ENCODE results near the gene PARN.

PARN gene

DNA sequence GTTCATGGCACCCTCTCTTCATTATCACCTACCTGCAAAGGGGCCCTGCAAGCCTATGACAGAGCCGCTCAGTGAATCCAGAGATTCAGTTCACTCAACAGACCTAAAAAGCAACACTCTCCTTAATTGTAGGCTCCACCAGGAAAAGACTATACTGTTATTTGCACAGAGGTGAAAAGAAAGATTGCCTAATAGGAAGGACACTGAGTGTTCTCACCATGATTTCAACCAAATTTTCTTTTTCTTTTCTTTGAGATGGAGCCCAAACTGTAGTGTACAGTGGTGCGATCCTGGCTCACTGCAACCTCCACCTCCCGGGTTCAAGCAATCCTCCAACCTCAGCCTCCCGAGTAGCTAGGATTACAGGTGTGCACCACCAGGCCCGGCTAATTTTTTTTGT, 104.5 kb downstream of the PARN start:
- Histone ChIP-seq H3K4me1 (ENCODE audit: low read length) (peaks cover 12% of the 10 kb centered on the region), H3K9me3 (replicated peaks; ENCODE audit: insufficient read depth, low read length) (no peaks in the 10 kb centered on the region), H3K27me3 (replicated peaks; ENCODE audit: insufficient read depth, low read length) (no peaks in the 10 kb centered on the region), H3K27ac (ENCODE audit: low read length) (no peak overlapping the region), H2AFZ (ENCODE audit: low read length) (no peak overlapping the region), H3K9me2 (replicated peaks; ENCODE audit: insufficient read depth, low read length) (no peaks in the 10 kb centered on the region), H3F3A (ENCODE audit: insufficient read depth, low read length) (no peaks in the 10 kb centered on the region), H4K20me1 (ENCODE audit: insufficient read depth, low read length) (no peaks in the 10 kb centered on the region), H3K9ac (ENCODE audit: low read length) (no peak overlapping the region), H3K36me3 (replicated peaks; ENCODE audit: insufficient read depth, low read length) (no peaks in the 10 kb centered on the region), H3K4me3 (ENCODE audit: low read length) (no peak overlapping the region), H3K4me2 (ENCODE audit: low read depth, low read length) (no peak overlapping the region), H3K79me2 (ENCODE audit: low read length) (no peaks in the 10 kb centered on the region)
- TF ChIP-seq EZH2phosphoT487 (IDR thresholded peaks at IDR 0.05; ENCODE audit: low read length): no peak
- TF ChIP-seq, protein P1, sequence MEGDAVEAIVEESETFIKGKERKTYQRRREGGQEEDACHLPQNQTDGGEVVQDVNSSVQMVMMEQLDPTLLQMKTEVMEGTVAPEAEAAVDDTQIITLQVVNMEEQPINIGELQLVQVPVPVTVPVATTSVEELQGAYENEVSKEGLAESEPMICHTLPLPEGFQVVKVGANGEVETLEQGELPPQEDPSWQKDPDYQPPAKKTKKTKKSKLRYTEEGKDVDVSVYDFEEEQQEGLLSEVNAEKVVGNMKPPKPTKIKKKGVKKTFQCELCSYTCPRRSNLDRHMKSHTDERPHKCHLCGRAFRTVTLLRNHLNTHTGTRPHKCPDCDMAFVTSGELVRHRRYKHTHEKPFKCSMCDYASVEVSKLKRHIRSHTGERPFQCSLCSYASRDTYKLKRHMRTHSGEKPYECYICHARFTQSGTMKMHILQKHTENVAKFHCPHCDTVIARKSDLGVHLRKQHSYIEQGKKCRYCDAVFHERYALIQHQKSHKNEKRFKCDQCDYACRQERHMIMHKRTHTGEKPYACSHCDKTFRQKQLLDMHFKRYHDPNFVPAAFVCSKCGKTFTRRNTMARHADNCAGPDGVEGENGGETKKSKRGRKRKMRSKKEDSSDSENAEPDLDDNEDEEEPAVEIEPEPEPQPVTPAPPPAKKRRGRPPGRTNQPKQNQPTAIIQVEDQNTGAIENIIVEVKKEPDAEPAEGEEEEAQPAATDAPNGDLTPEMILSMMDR (IDR thresholded peaks at IDR 0.05; ENCODE audit: low read length): no peak
- TF ChIP-seq EZH2 (optimal IDR thresholded peaks at IDR 0.05; ENCODE audit: low read depth, low read length): no peak
- no peak for DNase-seq

DNA sequence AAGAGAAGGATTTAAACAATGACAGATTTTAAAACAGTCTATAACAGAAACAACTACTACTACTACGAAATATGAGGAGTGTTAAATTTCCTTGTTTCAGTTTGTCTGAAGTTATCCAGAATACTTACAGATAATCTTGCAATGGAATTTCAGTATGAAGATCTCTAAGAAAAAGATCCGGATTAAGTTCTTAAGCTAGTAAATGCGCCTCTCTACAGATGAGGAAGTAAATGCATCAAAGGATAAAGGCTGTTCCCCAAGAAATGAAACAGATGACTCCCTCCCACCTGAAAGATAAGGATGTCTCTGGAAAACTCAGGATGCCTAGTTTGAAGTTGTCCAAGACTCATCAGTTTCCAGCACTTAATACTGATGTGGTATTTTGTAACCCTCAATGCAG, 105.1 kb downstream of the PARN start:
- no peak for TF ChIP-seq EZH2phosphoT487 (IDR thresholded peaks at IDR 0.05; ENCODE audit: low read length)
- TF ChIP-seq, protein P1 (IDR thresholded peaks at IDR 0.05; ENCODE audit: low read length): no peak
- TF ChIP-seq EZH2 (optimal IDR thresholded peaks at IDR 0.05; ENCODE audit: low read depth, low read length): no peak
- no peaks in the 10 kb centered on the region for H3K9me3 ChIP-seq (replicated peaks; ENCODE audit: insufficient read depth, low read length)
- no peak overlapping the region for H3K27ac ChIP-seq (ENCODE audit: low read length)
- no peak overlapping the region for H3K4me2 ChIP-seq (ENCODE audit: low read depth, low read length)
- H3K27me3 ChIP-seq (replicated peaks; ENCODE audit: insufficient read depth, low read length): no peaks in the 10 kb centered on the region
- H3K9ac ChIP-seq (ENCODE audit: low read length): no peak overlapping the region
- H3F3A ChIP-seq (ENCODE audit: insufficient read depth, low read length): no peaks in the 10 kb centered on the region
- no peaks in the 10 kb centered on the region for H4K20me1 ChIP-seq (ENCODE audit: insufficient read depth, low read length)
- no peaks in the 10 kb centered on the region for H3K36me3 ChIP-seq (replicated peaks; ENCODE audit: insufficient read depth, low read length)
- peaks cover 12% of the 10 kb centered on the region for H3K4me1 ChIP-seq (ENCODE audit: low read length)
- DNase-seq: no peak
- H2AFZ ChIP-seq (ENCODE audit: low read length): no peak overlapping the region
- no peaks in the 10 kb centered on the region for H3K9me2 ChIP-seq (replicated peaks; ENCODE audit: insufficient read depth, low read length)
- H3K4me3 ChIP-seq (ENCODE audit: low read length): no peak overlapping the region
- H3K79me2 ChIP-seq (ENCODE audit: low read length): no peaks in the 10 kb centered on the region

DNA sequence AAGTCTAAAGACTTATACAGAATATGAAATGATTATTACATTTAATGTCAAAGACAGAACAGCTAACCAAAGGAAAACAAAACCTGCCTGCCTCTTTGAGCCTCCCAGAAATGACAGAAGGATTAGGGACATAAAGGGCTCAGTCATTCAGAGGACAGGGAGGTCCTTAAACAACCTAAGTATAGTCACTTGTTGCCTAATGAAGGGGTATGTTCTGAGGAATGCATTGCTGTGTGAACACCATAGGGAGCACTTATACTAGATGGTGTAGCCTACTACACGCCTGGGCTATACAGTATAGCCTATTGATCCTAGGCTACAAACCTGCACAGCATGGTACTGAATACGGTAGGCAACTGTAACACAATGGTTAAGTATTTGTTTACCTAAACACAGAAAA, 106.4 kb downstream of the PARN start:
- Histone ChIP-seq H3K79me2 (ENCODE audit: low read length) (no peaks in the 10 kb centered on the region), H3K9me2 (replicated peaks; ENCODE audit: insufficient read depth, low read length) (no peaks in the 10 kb centered on the region), H3K4me1 (ENCODE audit: low read length) (peaks cover 5% of the 10 kb centered on the region), H3K9me3 (replicated peaks; ENCODE audit: insufficient read depth, low read length) (no peaks in the 10 kb centered on the region), H3K36me3 (replicated peaks; ENCODE audit: insufficient read depth, low read length) (no peaks in the 10 kb centered on the region), H3K4me2 (ENCODE audit: low read depth, low read length) (no peak overlapping the region), H3F3A (ENCODE audit: insufficient read depth, low read length) (no peaks in the 10 kb centered on the region), H4K20me1 (ENCODE audit: insufficient read depth, low read length) (no peaks in the 10 kb centered on the region), H3K9ac (ENCODE audit: low read length) (no peak overlapping the region), H3K4me3 (ENCODE audit: low read length) (no peak overlapping the region), H3K27ac (ENCODE audit: low read length) (no peak overlapping the region), H3K27me3 (replicated peaks; ENCODE audit: insufficient read depth, low read length) (no peaks in the 10 kb centered on the region), H2AFZ (ENCODE audit: low read length) (no peak overlapping the region)
- no peak for DNase-seq
- no peak for TF ChIP-seq EZH2 (optimal IDR thresholded peaks at IDR 0.05; ENCODE audit: low read depth, low read length)
- TF ChIP-seq, protein P1 (IDR thresholded peaks at IDR 0.05; ENCODE audit: low read length): no peak
- no peak for TF ChIP-seq EZH2phosphoT487 (IDR thresholded peaks at IDR 0.05; ENCODE audit: low read length)

All from MM.1S (cell line).